ENCODE results near the gene ERGIC1. TPM values are rescaled to one million over a fixed set of nuclear protein-coding genes. Genes with fewer than 3 reads are reported as not detected.
"Not testable (repeated sequence)": the region's sequence is repeated elsewhere in the genome, so short reads cannot be mapped to it uniquely, and the experiment has no call there.

Gene ERGIC1
- polyA plus RNA-seq, 3 donors = 66.5 to 123 (median 119) TPM

DNA sequence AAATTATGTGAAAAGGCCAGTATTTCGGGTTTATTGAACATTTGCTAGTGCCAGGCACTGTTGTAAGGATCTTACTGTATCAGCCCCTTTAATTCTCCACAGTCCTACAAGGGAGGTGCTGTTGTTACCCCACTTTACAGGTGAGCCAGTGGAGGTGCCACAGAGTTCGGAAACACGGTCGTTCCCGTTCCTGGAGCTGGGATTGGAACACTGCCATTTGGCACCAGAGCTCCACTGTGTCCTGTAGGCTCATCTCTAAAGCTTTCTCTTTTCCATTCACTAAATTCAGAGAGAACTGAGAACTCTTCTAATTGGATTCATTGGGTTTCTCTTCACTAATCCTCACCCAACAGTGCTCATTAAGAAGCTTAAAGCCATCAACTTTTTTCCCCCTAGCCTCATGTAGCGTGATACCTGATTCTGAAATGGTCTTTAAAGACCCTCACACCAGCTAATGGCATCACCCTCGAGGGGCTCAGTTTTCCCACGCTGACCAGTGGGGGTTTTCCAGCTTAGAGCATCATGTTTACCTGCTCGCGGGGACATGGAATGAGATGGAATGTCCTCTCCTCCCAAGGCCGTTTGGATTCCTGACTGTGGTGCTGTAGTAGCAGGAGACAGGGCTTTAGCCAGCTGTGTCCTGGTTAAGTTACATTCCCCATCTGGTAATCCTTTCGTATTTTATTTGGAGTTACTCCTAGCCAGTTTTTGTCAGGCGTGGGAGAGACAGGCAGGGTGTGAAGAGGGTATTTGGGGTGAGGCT lies 5.8 kb downstream of the ERGIC1 start:
- peak overlapping the region; percentile 28 for H3K27ac ChIP-seq (ENCODE audit: low read depth, low read length)
- 46 to 59% (median 53%) methylated on average over 13 of the region's 13 CpGs for WGBS, 3 donors

DNA sequence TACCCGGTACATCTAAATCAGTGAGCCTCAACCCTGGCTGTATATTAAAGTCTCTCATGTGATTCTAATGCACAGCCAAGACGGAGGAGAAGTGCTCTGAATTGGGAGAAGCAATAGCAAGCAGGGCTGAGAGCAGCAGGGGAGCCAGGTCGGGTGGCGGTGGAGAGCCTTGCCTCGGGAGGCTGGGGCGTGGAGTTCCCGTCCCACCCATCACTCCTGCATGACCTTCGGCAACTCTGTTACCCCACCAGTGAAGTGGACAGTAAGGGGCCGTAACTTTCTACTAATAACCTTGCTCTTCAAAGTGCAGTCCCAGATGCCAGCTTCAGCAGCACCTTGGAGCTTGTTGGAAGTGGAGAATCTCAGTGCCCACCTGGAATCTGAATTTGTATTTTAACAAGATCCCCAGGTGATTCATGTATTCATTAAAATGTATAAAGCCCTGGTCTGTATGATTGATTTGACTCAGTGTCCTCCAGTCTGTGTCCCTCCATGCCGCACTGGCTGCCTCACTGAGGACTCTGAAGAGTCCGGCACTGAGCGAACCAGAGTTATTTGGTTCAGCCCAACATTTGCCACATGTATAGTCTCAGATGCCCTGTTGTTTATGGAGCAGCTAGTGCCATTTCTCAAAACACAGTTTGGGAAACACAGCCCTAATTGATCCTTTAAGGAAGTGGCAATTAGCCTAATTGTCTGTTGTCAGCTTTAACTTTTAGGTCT lies 6.5 kb downstream of the ERGIC1 start:
- 65 to 85% (median 75%) methylated on average over 12 of the region's 12 CpGs for WGBS, 3 donors
- H3K27ac ChIP-seq (ENCODE audit: low read depth, low read length) = peak overlapping the region; percentile 28

DNA sequence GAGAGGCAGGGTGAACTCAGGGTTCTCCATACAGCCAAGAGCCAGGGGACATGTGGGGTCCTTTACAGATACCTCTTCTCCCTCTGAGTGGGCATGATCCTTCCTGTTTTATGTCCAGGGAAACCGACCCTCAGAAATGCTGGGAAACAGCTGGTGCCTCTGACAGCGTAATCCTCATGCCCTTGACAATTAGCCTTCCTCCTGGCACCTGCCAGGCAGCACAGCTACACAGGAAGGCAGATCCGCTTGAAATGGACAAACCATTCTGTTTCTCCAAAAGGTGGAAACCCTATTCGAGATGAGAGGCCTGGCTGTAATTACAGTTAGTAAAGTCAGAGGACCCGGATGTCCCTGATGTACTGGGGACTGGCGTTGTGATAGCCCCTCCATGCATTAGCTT lies 7.2 kb downstream of the ERGIC1 start:
- 35 to 63% (median 53%) methylated on average over 6 of the region's 6 CpGs for WGBS, 3 donors
- no peak overlapping the region for H3K27ac ChIP-seq (ENCODE audit: low read depth, low read length)

DNA sequence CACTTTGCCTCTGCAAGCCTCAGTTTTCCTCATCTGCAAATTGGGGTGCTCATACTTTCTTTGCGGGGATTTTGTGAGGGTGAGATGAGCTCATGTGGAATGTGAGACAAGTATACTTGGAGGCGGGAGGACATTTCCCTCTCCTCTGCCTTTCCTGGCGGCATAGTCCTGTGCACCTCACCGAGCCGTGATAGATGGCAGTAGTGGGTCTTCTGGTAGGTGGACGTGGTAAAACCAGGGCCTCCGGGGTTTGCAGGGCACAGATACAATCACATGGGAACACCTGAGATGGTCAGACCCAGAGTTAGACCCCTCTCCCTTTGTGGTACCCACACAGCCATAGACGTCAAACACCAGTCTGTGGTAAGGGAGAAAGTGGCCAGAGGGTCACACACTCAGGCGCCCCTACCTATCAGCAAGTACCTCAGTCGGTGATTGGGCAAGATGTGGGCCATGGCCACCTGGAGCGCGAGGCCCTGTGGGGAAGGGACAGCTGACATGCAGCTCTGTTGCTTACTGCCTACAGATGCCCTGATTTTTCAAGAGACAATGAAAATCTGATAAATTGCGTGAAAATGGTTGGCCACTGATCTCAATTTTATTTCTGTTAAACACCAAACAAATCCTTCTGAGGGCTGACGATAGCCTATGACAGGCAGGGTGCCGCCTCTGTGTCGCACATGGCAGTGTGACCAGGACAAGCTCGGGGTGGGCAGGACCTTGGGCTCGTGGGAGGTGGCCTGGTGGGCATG lies 9.9 kb downstream of the ERGIC1 start:
- no peak overlapping the region for H3K27ac ChIP-seq (ENCODE audit: low read depth, low read length)
- 91 to 93% (median 91%) methylated on average over 18 of the region's 18 CpGs for WGBS, 3 donors

DNA sequence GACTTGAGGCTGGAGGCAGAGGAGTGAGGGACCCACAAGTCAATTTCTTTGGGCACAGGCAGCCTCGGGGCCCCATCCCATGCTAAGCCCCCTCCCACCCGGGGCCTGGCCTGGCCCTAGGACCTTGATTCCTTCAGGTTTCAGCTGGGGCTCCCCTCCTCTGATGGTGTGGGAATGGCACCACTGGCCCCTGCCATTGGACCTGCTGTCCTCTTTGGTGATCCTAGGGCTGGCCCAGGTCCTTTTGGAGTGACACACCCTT lies 10.5 kb downstream of the ERGIC1 start:
- 72 to 100% (median 85%) methylated on average over 2 of the region's 2 CpGs for WGBS, 3 donors

DNA sequence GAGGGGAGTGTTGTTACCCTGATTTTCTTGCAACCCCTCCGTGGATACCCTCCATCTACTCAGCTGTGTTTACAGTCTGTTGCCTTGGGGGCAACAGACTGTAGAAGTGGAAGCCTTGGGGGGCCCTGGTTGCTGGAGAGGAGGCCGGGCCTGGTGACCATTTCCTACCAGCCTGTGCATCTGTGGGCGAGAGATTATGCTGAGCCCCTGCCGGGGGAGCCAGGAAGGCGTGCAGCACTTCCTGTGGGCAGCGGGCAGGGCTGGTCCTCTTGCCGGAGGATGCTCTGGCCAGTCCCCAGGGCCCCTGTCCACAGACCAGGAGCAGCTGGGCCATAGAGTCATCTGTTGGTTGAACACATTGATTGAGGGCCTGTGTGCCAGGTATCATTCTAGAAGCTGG lies 11.1 kb downstream of the ERGIC1 start:
- no peak overlapping the region for H3K27ac ChIP-seq (ENCODE audit: low read depth, low read length)
- WGBS, 3 donors = 44 to 79% (median 49%) methylated on average over 6 to 7 of the region's 7 CpGs

More for the DNA sequence above, 10.5 kb downstream of the ERGIC1 start:
- no peak overlapping the region for H3K27ac ChIP-seq (ENCODE audit: low read depth, low read length)

DNA sequence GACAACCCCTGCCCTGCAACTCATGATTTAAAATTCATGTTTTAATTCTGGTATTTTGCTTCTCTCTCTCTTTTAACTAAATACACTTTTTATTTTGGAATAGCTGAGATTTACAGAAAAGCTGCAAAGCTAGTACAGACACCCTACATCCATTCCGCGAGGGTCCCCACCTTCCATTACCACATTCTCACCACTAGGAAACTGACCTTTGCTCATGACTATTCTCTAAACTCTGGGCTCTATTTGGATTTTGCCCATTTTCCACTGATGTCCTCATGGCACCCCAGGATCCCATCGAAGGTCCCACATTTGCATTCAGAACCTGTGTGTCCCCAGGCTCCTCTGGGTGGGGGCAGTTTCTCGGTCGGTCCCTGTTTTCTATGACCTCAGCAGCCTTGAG lies 11.5 kb downstream of the ERGIC1 start:
- no peak overlapping the region for H3K27ac ChIP-seq (ENCODE audit: low read depth, low read length)
- WGBS, 3 donors = 91 to 93% (median 93%) methylated on average over 5 of the region's 5 CpGs

DNA sequence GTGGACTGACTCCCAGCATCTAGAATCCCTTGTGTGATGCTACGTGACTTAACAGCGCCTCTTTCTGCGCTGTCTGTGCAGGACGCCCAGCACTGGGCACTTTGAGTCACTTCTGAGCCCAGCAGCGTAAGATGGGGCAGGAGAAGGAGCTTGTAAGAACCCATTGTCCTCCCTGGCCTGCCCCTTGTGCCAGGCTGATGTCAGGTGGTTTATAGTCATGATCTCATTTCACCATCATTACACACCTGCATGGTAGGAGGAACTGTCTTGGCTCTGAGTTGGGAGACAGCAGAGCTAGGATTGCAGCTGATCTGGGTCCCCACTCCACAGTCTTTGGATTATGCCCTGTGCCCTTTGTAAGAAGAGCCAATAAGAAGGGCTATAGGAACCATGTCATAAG lies 12.2 kb downstream of the ERGIC1 start:
- WGBS, 3 donors = 97 to 98% (median 98%) methylated on average over 5 of the region's 5 CpGs
- no peak overlapping the region for H3K27ac ChIP-seq (ENCODE audit: low read depth, low read length)

DNA sequence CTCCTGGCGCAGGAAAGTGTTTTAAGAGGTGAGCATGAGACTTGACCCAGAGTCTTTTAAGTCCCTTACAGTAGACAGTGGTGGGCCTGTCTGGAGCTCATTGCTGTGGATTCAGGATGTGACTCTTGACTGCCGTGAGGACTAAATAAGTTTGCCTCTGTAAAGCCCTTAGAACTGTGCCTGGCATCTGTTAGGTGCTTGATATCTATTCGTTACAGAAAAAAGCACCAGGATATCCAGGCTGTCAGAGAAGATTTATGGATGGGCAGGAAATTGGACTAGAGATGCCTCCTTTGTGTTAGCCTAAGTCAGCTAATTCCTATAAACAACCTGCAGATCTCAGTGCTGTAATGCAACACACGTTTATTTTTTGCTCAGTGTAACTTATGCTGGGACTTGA lies 12.6 kb downstream of the ERGIC1 start:
- H3K27ac ChIP-seq (ENCODE audit: low read depth, low read length) = no peak overlapping the region
- 54 to 62% (median 61%) methylated on average over 4 of the region's 4 CpGs for WGBS, 3 donors

DNA sequence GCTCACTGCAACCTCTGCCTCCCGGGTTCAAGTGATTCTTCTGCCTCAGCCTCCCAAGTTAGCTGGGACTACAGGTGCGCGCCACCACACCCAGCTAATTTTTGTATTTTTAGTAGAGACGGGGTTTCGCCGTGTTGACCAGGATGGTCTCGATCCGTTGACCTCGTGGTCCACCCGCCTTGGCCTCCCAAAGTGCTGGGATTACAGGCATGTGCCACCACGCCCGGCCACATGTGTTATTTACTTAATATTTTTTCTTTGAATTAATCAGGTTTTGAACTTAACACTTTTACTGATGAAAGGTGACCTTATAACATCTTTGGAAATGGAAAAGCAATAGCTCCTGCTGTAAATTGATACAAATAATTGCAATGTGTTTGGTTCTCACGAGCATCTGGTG lies 13.5 kb downstream of the ERGIC1 start:
- WGBS, 3 donors = 87 to 89% (median 87%) methylated on average over 13 of the region's 13 CpGs
- not testable (repeated sequence) for H3K27ac ChIP-seq (ENCODE audit: low read depth, low read length)

DNA sequence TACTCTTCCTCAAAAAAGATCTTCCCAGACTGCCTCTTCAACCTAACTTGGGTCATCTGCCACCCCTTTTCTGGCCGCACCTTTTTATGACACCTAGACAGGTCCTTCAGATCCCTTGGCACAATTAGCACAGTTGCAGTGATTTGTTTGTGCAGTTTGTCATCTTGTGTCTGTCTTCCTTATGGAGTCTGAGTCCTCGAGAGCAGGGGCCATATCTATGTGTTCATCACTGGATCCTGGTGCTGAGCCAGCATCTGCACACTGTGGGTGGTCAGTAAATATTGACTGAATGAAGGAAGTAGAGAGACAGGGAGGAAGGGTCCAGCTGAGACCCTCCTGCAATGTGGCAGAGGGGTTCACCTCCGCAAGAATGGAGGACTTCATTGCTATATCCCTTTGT lies 14.4 kb downstream of the ERGIC1 start:
- WGBS, 3 donors = 66 to 88% (median 81%) methylated on average over 3 of the region's 3 CpGs
- no peak overlapping the region for H3K27ac ChIP-seq (ENCODE audit: low read depth, low read length)

DNA sequence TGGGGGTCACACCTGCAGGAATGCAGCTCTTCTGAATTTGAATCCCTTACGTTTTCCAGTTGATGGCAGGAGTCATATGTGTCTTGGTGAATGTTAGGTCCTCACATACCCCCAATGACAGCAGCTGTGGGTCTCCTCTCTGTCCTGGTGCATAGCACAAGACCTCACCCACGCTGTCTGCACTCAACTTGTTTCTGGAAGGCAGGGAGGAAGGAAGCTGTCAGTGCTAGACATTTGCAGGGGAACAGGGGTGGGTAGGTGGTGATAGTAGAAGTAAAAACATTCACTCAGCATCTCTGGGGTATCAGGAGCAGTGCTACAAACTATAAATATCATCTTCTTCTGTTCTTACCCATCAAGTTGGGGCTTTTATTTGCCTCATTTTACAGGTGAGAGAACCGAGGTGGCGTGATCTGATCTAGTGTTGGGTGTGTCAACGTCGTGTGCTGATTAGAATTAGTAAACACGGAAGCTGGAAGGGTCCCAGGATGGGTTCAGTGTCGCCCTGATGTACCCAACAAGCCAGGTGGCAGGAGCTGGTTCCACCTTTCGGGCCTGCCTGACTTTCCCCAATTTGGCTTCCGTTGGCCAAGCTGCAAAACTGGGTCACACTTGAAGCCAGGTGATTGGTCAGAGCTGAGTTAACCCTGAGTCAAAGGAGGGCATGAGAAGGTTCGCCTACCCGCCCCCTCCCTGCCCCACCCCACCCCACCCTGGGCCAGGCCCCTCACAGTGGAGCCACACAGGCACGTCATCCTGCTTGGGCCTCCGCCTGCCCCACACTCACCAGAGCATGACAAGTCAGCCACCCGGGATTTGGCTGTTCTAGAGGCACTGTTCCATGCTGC lies 15.8 kb downstream of the ERGIC1 start:
- WGBS, 3 donors = 62 to 71% (median 71%) methylated on average over 15 of the region's 15 CpGs
- no peak overlapping the region for H3K27ac ChIP-seq (ENCODE audit: low read depth, low read length)

DNA sequence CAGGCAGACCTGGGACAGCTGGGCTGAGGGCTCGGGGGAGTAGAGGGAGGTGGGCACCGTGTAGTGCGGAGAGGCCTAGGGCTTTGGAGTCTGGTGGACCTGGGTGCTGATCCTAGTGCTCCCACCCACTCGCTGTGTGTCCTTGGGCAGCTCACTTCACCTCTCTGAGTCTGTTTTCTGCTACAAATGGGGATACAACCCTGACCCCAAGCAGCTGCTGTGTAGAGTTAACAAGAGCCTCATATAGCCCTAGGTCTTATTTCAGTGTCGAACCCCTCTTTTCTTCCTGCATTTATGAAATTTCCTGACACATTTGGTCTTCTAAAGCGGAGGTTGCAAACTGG lies 16.4 kb downstream of the ERGIC1 start:
- 90 to 95% (median 93%) methylated on average over 6 of the region's 6 CpGs for WGBS, 3 donors
- no peak overlapping the region for H3K27ac ChIP-seq (ENCODE audit: low read depth, low read length)

DNA sequence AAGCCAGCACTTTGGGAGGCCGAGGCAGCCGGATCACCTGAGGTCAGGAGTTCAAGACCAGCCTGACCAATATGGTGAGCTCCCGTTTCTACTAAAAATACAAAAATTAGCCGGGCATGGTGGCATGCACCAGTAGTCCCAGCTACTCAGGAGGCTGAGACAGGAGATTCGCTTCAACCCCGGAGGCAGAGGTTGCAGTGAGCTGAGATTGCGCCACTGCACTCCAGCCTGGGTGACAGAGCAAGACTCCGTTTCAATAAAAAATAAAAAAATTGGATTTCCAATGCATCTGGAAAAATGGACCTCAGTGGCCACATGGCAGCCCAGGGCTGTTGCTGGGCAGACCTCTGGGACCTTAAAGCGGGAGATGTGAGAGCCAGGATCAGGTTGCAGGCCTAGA lies 17.2 kb downstream of the ERGIC1 start:
- H3K27ac ChIP-seq (ENCODE audit: low read depth, low read length) = not testable (repeated sequence)

DNA sequence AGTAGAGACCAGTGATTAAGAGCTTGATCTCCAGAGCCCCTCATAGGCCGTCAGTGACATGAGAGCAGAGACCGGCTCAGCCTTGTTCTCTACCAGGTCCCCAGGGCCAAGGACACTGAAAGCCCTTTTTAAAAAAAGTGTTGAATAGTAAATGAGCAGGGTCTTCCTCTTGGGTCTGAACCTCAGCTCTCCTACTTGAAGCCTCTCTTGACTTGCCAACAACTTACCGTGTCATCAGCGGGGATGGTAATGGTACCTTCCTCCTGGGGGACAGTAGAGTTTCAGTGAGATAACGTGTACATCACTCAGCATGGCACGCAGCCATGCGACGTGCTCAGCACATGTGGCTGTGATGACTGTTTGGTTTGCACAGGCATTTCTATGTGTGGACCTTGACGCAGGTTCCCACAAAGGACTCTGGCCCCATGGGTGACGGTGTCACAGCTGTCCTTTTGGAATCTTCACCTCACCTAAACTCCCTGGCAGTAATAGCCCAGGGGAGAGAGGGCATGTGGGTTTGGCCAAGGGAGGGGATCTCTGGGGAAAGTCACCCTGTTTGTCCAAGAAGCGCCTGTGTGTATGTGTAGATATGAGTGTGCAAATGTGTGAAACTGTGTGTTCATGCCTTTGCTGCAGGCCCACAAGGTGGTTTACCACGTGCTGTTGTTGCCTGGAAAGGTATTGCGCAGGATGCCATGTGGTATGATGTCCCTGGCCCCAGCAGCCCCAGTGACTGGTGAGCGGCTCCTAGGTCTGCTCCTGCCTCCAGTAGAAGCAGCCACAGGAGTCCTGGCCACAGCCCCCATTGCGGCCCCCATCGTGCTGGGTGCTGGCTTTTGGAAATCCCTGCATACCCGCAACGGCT lies 18.7 kb downstream of the ERGIC1 start:
- WGBS, 3 donors = 74 to 85% (median 83%) methylated on average over 18 of the region's 18 CpGs
- no peak overlapping the region for H3K27ac ChIP-seq (ENCODE audit: low read depth, low read length)

More for the DNA sequence above, 17.2 kb downstream of the ERGIC1 start:
- WGBS, 3 donors = 92 to 96% (median 93%) methylated on average over 9 of the region's 9 CpGs

DNA sequence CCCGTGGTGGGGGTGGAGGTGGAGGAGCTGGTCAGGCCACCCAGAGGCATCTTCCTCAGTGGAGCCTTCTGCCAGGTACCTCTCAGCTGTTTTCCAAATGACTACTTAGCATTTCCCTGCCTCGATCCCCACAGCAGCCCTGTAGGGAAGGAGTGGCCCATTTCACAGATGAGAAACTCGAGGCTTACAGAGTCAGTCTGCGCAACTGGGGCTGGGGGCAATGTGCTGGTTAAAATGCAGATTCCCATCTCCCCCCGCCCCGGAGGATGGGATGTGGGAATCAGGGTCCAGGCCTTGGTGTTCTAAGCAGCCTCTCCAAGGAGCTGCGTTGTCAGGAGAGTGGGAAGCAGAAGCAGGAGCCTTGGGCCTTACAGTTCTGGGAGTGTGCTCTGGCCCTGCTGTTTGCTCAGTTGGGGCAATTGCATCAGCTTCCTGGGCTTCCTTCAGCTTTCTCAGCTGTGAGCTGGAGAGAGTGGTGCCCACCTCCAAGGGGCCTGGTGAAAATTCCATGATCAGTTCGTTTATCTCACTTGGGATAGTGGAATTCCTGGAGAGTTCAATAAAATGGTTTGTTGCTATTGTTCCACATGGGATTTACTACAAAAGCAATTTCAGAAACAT lies 19.4 kb downstream of the ERGIC1 start:
- no peak overlapping the region for H3K27ac ChIP-seq (ENCODE audit: low read depth, low read length)
- 78 to 81% (median 79%) methylated on average over 8 of the region's 8 CpGs for WGBS, 3 donors

DNA sequence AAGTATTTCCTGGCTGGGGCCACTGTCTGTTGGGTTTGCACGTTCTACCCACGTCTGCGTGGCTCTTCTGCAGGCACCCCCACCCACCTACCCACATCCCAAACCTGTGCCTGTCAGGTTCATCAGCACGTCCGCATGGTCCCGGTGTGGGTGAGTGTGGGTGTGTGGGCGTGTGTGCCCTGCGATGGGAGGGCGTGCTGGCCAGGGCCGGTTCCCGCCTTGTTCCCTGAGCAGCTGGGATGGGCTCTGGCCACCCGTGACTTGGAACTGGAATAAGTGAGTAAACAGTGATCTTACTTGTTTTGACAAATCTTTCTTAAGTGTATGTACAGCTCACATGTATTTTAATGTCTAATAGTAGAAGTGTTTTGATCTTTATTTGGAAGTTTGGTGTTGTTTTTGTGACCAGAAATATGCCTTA lies 20.4 kb downstream of the ERGIC1 start:
- 50 to 56% (median 53%) methylated on average over 12 of the region's 12 CpGs for WGBS, 3 donors
- no peak overlapping the region for H3K27ac ChIP-seq (ENCODE audit: low read depth, low read length)

Measured in adipose tissue (tissue), 3 donors.